KMS-11 (cell line): Measurements from ENCODE around the gene ITGB1BP1.

Source experiments
- H2AFZ ChIP-seq: fragments of 200-600 bp; sonication (generic); 2 replicates; pipeline ENCODE4 v1.6.1; 2016; ENCODE audit warnings: antibody characterized with exemption, mixed run types, low read depth
- H3K27ac ChIP-seq: fragments of 200-600 bp; sonication (generic); 2 replicates; pipeline ENCODE4 v1.6.1; 2016; ENCODE audit warnings: mild to moderate bottlenecking, mixed run types
- H3K27me3 ChIP-seq: fragments of 200-600 bp; sonication (generic); 2 replicates; pipeline ENCODE4 v1.6.1; 2017; ENCODE audit warnings: mild to moderate bottlenecking, low read depth, mixed run types, moderate library complexity; ENCODE audit not compliant: insufficient read depth
- H3K36me3 ChIP-seq: fragments of 200-600 bp; sonication (generic); 2 replicates; pipeline ENCODE4 v1.6.1; 2017; ENCODE audit warnings: mild to moderate bottlenecking, mixed run types; ENCODE audit not compliant: insufficient read depth
- H3K4me1 ChIP-seq: fragments of 200-600 bp; sonication (generic); 2 replicates; pipeline ENCODE4 v1.6.1; 2016; ENCODE audit warnings: mild to moderate bottlenecking, low read depth, mixed run types; ENCODE audit not compliant: poor library complexity, severe bottlenecking
- H3K4me2 ChIP-seq: fragments of 200-600 bp; sonication (generic); 2 replicates; pipeline ENCODE4 v1.7.0; 2016; ENCODE audit warnings: mild to moderate bottlenecking, mixed run types
- H3K4me3 ChIP-seq: fragments of 200-600 bp; sonication (generic); IDR thresholded peaks from 2 replicates; pipeline ENCODE4 v1.6.1; 2017; ENCODE audit warnings: low read depth, low read length, mixed read lengths; ENCODE audit not compliant: insufficient read depth
- H3K79me2 ChIP-seq: fragments of 200-600 bp; sonication (generic); 2 replicates; pipeline ENCODE4 v1.6.1; 2016; ENCODE audit warnings: low read depth, mixed run types; ENCODE audit not compliant: insufficient read depth
- H3K9ac ChIP-seq: fragments of 200-600 bp; sonication (generic); 2 replicates; pipeline ENCODE4 v1.6.1; 2016; ENCODE audit warnings: mild to moderate bottlenecking, mixed run types
- H4K20me1 ChIP-seq: fragments of 200-600 bp; sonication (generic); 2 replicates; pipeline ENCODE4 v1.6.1; 2016; ENCODE audit warnings: mild to moderate bottlenecking, mixed run types; ENCODE audit not compliant: insufficient read depth
- CTCF ChIP-seq: fragments of 200-600 bp; sonication (generic); conservative IDR thresholded peaks from 2 replicates; pipeline ENCODE4 v1.6.1; 2017; ENCODE audit warnings: low read depth, mild to moderate bottlenecking, antibody characterized with exemption, low read length, moderate library complexity, mixed read lengths

Gene ITGB1BP1

GRCh38 chr2:9390151-9390850 lies 33.0 kb downstream of the ITGB1BP1 start:
- no peak overlapping the region for H3K4me3 ChIP-seq
- H3K27ac ChIP-seq: no peak overlapping the region
- TF ChIP-seq CTCF: no peak
- no peaks in the 10 kb centered on the region for H3K36me3 ChIP-seq
- H3K9ac ChIP-seq: no peak overlapping the region
- H4K20me1 ChIP-seq: no peaks in the 10 kb centered on the region
- no peaks in the 10 kb centered on the region for H3K79me2 ChIP-seq
- no peak overlapping the region for H2AFZ ChIP-seq
- H3K27me3 ChIP-seq: no peaks in the 10 kb centered on the region
- no peaks in the 10 kb centered on the region for H3K4me1 ChIP-seq
- H3K4me2 ChIP-seq: no peak overlapping the region

- H3K4me2 ChIP-seq: no peak overlapping the region
- no peaks in the 10 kb centered on the region for H3K27me3 ChIP-seq
- no peak for TF ChIP-seq CTCF
- no peaks in the 10 kb centered on the region for H4K20me1 ChIP-seq
- no peaks in the 10 kb centered on the region for H3K79me2 ChIP-seq
- no peaks in the 10 kb centered on the region for H3K4me1 ChIP-seq
- H3K27ac ChIP-seq: no peak overlapping the region
- H2AFZ ChIP-seq: no peak overlapping the region
- no peaks in the 10 kb centered on the region for H3K36me3 ChIP-seq
- H3K9ac ChIP-seq: no peak overlapping the region
- H3K4me3 ChIP-seq: no peak overlapping the region
Observed at GRCh38 chr2:9388950-9389911, 34.1 kb downstream of the ITGB1BP1 start.

- Histone ChIP-seq H3K27me3 (no peaks in the 10 kb centered on the region), H3K36me3 (no peaks in the 10 kb centered on the region), H3K4me2 (no peak overlapping the region), H3K4me1 (no peaks in the 10 kb centered on the region), H2AFZ (no peak overlapping the region), H3K79me2 (no peaks in the 10 kb centered on the region), H3K9ac (no peak overlapping the region), H3K4me3 (no peak overlapping the region), H3K27ac (no peak overlapping the region), H4K20me1 (no peaks in the 10 kb centered on the region)
- TF ChIP-seq CTCF: no peak
Observed at GRCh38 chr2:9388199-9388681, 35.1 kb downstream of the ITGB1BP1 start.

GRCh38 chr2:9385841-9386240 lies 37.5 kb downstream of the ITGB1BP1 start:
- H3K27ac ChIP-seq: no peak overlapping the region
- no peaks in the 10 kb centered on the region for H3K79me2 ChIP-seq
- H3K4me3 ChIP-seq: no peak overlapping the region
- no peaks in the 10 kb centered on the region for H3K27me3 ChIP-seq
- H3K9ac ChIP-seq: no peak overlapping the region
- TF ChIP-seq CTCF: no peak
- no peak overlapping the region for H3K4me2 ChIP-seq
- no peaks in the 10 kb centered on the region for H4K20me1 ChIP-seq
- H3K36me3 ChIP-seq: no peaks in the 10 kb centered on the region
- no peak overlapping the region for H2AFZ ChIP-seq
- no peaks in the 10 kb centered on the region for H3K4me1 ChIP-seq
